Glutamatergic neuron (in vitro differentiated cells): ENCODE measurements around the gene RFC1. TPM values are rescaled to one million over a fixed set of nuclear protein-coding genes. Genes with fewer than 3 reads are reported as not detected.
A peak's percentile ranks its signal among the peaks of the same experiment; 100 is the strongest.
"Not testable (repeated sequence)": the region's sequence is repeated elsewhere in the genome, so short reads cannot be mapped to it uniquely, and the experiment has no call there.

ENCODE experiments used
- DNase-seq: peaks from one replicate; pipeline ENCODE4 v3.0.0; 2022
- H3K27ac Mint-ChIP-seq: one replicate; pipeline ENCODE4 v1.8.0; 2020; ENCODE audit warnings: mild to moderate bottlenecking, mixed read lengths, inconsistent platforms; ENCODE audit not compliant: unreplicated experiment
- H3K27me3 Mint-ChIP-seq: one replicate; pipeline ENCODE4 v1.8.0; 2020; ENCODE audit warnings: mild to moderate bottlenecking, moderate library complexity, mixed read lengths, inconsistent platforms; ENCODE audit not compliant: unreplicated experiment
- H3K36me3 Mint-ChIP-seq: one replicate; pipeline ENCODE4 v1.8.0; 2020; ENCODE audit warnings: mild to moderate bottlenecking, mixed read lengths, inconsistent platforms; ENCODE audit not compliant: unreplicated experiment
- H3K4me1 Mint-ChIP-seq: one replicate; pipeline ENCODE4 v1.8.0; 2020; ENCODE audit warnings: mild to moderate bottlenecking, low read depth, mixed read lengths, inconsistent platforms; ENCODE audit not compliant: unreplicated experiment
- H3K4me3 Mint-ChIP-seq: one replicate; pipeline ENCODE4 v1.8.0; 2020; ENCODE audit warnings: mild to moderate bottlenecking, mixed read lengths, inconsistent platforms; ENCODE audit not compliant: unreplicated experiment
- H3K9me3 Mint-ChIP-seq: one replicate; pipeline ENCODE4 v1.8.0; 2020; ENCODE audit warnings: mild to moderate bottlenecking, moderate library complexity, mixed read lengths, inconsistent platforms; ENCODE audit not compliant: unreplicated experiment
- CTCF ChIP-seq: fragments of 200-600 bp; sonication (generic); IDR thresholded peaks from one replicate; pipeline ENCODE4 v1.5.0; 2021; ENCODE audit not compliant: partially characterized antibody, unreplicated experiment
- total RNA-seq: library from RNA; stranded (reverse); fragmentation: NEBNext Ultra II Directional; extraction: Animal tissue kit (Norgen Biotek cat#: 25700); gene quantifications from one replicate; pipeline ENCODE4 v1.2.1, GENCODE V29; 2021; ENCODE audit not compliant: unreplicated experiment

The RFC1 gene
- total RNA-seq, 1 donor from 2014 or later, result 27.7 TPM

GRCh38 chr4:39365360-39365759 is 802 bp downstream of the RFC1 start:
- H3K27me3 Mint-ChIP-seq, result peaks cover 1% of the 10 kb centered on the region
- peaks cover 5% of the 10 kb centered on the region for H3K4me1 Mint-ChIP-seq
- peaks cover 3% of the 10 kb centered on the region for H3K36me3 Mint-ChIP-seq
- DNase-seq, result no peak
- H3K4me3 Mint-ChIP-seq, result peak overlapping the region; percentile 94
- peaks cover 2% of the 10 kb centered on the region for H3K9me3 Mint-ChIP-seq
- no peak for TF ChIP-seq CTCF
- H3K27ac Mint-ChIP-seq, result no peak overlapping the region

- Mint-ChIP-seq H3K9me3 (peaks cover 2% of the 10 kb centered on the region), H3K36me3 (no peaks in the 10 kb centered on the region), H3K27me3 (peaks cover 1% of the 10 kb centered on the region), H3K27ac (no peak overlapping the region), H3K4me3 (no peak overlapping the region), H3K4me1 (peaks cover 5% of the 10 kb centered on the region)
- TF ChIP-seq CTCF, result no peak
- DNase-seq, result no peak
Measured at GRCh38 chr4:39363773-39364393, 2.3 kb downstream of the RFC1 start.

- no peak for DNase-seq
- Mint-ChIP-seq H3K4me1 (peaks cover 5% of the 10 kb centered on the region), H3K27me3 (peaks cover 1% of the 10 kb centered on the region), H3K36me3 (no peaks in the 10 kb centered on the region), H3K9me3 (peaks cover 2% of the 10 kb centered on the region), H3K27ac (no peak overlapping the region), H3K4me3 (no peak overlapping the region)
- TF ChIP-seq CTCF, result no peak
Measured at GRCh38 chr4:39362827-39363226, 3.3 kb downstream of the RFC1 start.

- not testable (repeated sequence) for H3K4me1 Mint-ChIP-seq, H3K27ac Mint-ChIP-seq, H3K36me3 Mint-ChIP-seq, DNase-seq, H3K9me3 Mint-ChIP-seq, H3K4me3 Mint-ChIP-seq, H3K27me3 Mint-ChIP-seq
Measured at GRCh38 chr4:39360611-39361010, 5.6 kb downstream of the RFC1 start.

GRCh38 chr4:39357002-39357401 is 9.2 kb downstream of the RFC1 start:
- Mint-ChIP-seq H3K27ac (no peak overlapping the region), H3K4me3 (no peak overlapping the region), H3K27me3 (peaks cover 1% of the 10 kb centered on the region), H3K9me3 (no peaks in the 10 kb centered on the region), H3K4me1 (no peaks in the 10 kb centered on the region), H3K36me3 (no peaks in the 10 kb centered on the region)
- no peak for DNase-seq
- TF ChIP-seq CTCF, result no peak
